Loucy (cell line): ENCODE data around the gene PLXNA4.

Experiments
- H2AFZ ChIP-seq: fragments of 200-600 bp; sonication (generic); 2 replicates; pipeline ENCODE4 v1.6.0; 2016; ENCODE audit warnings: antibody characterized with exemption, mild to moderate bottlenecking, low read length, moderate library complexity
- H3F3A ChIP-seq: fragments of 200-600 bp; 2 replicates; pipeline ENCODE4 v1.6.0; 2016; ENCODE audit warnings: antibody characterized with exemption, low read depth, mild to moderate bottlenecking
- H3K27me3 ChIP-seq: fragments of 200-600 bp; sonication (generic); 2 replicates; pipeline ENCODE4 v1.6.1; 2014; ENCODE audit warnings: low read length, mild to moderate bottlenecking; ENCODE audit not compliant: insufficient read depth, poor library complexity, severe bottlenecking
- H3K36me3 ChIP-seq: fragments of 200-600 bp; sonication (generic); 2 replicates; pipeline ENCODE4 v1.6.1; 2016; ENCODE audit warnings: low read length; ENCODE audit not compliant: insufficient read depth
- H3K4me1 ChIP-seq: fragments of 200-600 bp; sonication (generic); 2 replicates; pipeline ENCODE4 v1.5.1; 2014; ENCODE audit warnings: low read length, mild to moderate bottlenecking; ENCODE audit not compliant: insufficient read depth, poor library complexity, severe bottlenecking
- H3K4me2 ChIP-seq: fragments of 200-600 bp; sonication (generic); 2 replicates; pipeline ENCODE4 v1.6.0; 2014; ENCODE audit warnings: antibody characterized with exemption, low read length, low read depth, mild to moderate bottlenecking; ENCODE audit not compliant: poor library complexity, severe bottlenecking
- H3K4me3 ChIP-seq: fragments of 200-600 bp; sonication (generic); 2 replicates; pipeline ENCODE4 v1.5.1; 2014; ENCODE audit warnings: low read length, mild to moderate bottlenecking, mixed read lengths; ENCODE audit not compliant: poor library complexity, severe bottlenecking
- H3K79me2 ChIP-seq: fragments of 200-600 bp; sonication (generic); 2 replicates; pipeline ENCODE4 v1.6.1; 2014; ENCODE audit warnings: low read length; ENCODE audit not compliant: insufficient read depth
- H3K9ac ChIP-seq: fragments of 200-600 bp; sonication (generic); 2 replicates; pipeline ENCODE4 v1.6.0; 2014; ENCODE audit warnings: mild to moderate bottlenecking, low read depth, low read length, moderate library complexity; ENCODE audit not compliant: poor library complexity, severe bottlenecking
- H3K9me2 ChIP-seq: fragments of 200-600 bp; sonication (generic); replicated peaks from 2 replicates; pipeline ENCODE4 v1.6.1; 2016; ENCODE audit warnings: low read depth, low read length, mixed read lengths
- H3K9me3 ChIP-seq: fragments of 200-600 bp; sonication (generic); 2 replicates; pipeline ENCODE4 v1.6.1; 2014; ENCODE audit warnings: mild to moderate bottlenecking, antibody characterized with exemption, low read length, low read depth; ENCODE audit not compliant: insufficient read depth
- H4K20me1 ChIP-seq: fragments of 200-600 bp; sonication (generic); 2 replicates; pipeline ENCODE4 v1.6.0; 2014; ENCODE audit warnings: antibody characterized with exemption, low read length, mild to moderate bottlenecking; ENCODE audit not compliant: insufficient read depth, poor library complexity, severe bottlenecking
- CTCF ChIP-seq: fragments of 200-600 bp; sonication (generic); conservative IDR thresholded peaks from 2 replicates; pipeline ENCODE4 v1.5.1; 2014; ENCODE audit warnings: mild to moderate bottlenecking, antibody characterized with exemption, low read length
- EZH2phosphoT487 ChIP-seq: fragments of 200-600 bp; IDR thresholded peaks from 2 replicates; pipeline ENCODE4 v1.6.1; 2018; ENCODE audit warnings: antibody characterized with exemption, mild to moderate bottlenecking, moderate library complexity, borderline replicate concordance

The PLXNA4 gene

GRCh38 chr7:132216847-132217525 lies 359.3 kb downstream of the PLXNA4 start:
- Histone ChIP-seq H4K20me1 (no peaks in the 10 kb centered on the region), H3K9ac (no peak overlapping the region), H3K9me3 (no peaks in the 10 kb centered on the region), H3K4me1 (no peaks in the 10 kb centered on the region), H3K9me2 (no peaks in the 10 kb centered on the region), H3F3A (no peaks in the 10 kb centered on the region), H3K4me2 (no peak overlapping the region), H3K36me3 (no peaks in the 10 kb centered on the region), H2AFZ (no peak overlapping the region), H3K4me3 (no peak overlapping the region), H3K79me2 (no peaks in the 10 kb centered on the region), H3K27me3 (no peaks in the 10 kb centered on the region)
- no peak for TF ChIP-seq CTCF
- no peak for TF ChIP-seq EZH2phosphoT487

- Histone ChIP-seq H3K9me2 (no peaks in the 10 kb centered on the region), H3K9ac (no peak overlapping the region), H3F3A (no peaks in the 10 kb centered on the region), H3K36me3 (no peaks in the 10 kb centered on the region), H2AFZ (no peak overlapping the region), H3K79me2 (no peaks in the 10 kb centered on the region), H3K4me3 (no peak overlapping the region), H4K20me1 (no peaks in the 10 kb centered on the region), H3K9me3 (no peaks in the 10 kb centered on the region), H3K27me3 (no peaks in the 10 kb centered on the region), H3K4me1 (no peaks in the 10 kb centered on the region), H3K4me2 (no peak overlapping the region)
- TF ChIP-seq CTCF (no peak), EZH2phosphoT487 (no peak)
Measured at GRCh38 chr7:132214452-132214851, 361.8 kb downstream of the PLXNA4 start.

- Histone ChIP-seq H3K4me3 (no peak overlapping the region), H3K9ac (no peak overlapping the region), H3K36me3 (no peaks in the 10 kb centered on the region), H3K9me3 (no peaks in the 10 kb centered on the region), H2AFZ (no peak overlapping the region), H3K27me3 (no peaks in the 10 kb centered on the region), H3K79me2 (no peaks in the 10 kb centered on the region), H3F3A (no peaks in the 10 kb centered on the region), H3K4me1 (no peaks in the 10 kb centered on the region), H4K20me1 (no peaks in the 10 kb centered on the region), H3K4me2 (no peak overlapping the region), H3K9me2 (no peaks in the 10 kb centered on the region)
- TF ChIP-seq CTCF (no peak), EZH2phosphoT487 (no peak)
Measured at GRCh38 chr7:132213583-132213982, 362.7 kb downstream of the PLXNA4 start.
